ENCODE results near the gene ACTR3C.
A peak's percentile ranks its signal among the peaks of the same experiment; 100 is the strongest.

- no peak; the same call in 1 of the 2 replicates for TF ChIP-seq ZC3H10 (CRISPR knock-in tag; IDR thresholded peaks at IDR 0.05)
- peak; percentile 46; the same call in 1 of the 2 replicates for TF ChIP-seq ZNF70 (CRISPR knock-in tag; IDR thresholded peaks at IDR 0.05)
- peak; percentile 47; the same call in 1 of the 2 replicates for TF ChIP-seq ZFP3 (CRISPR knock-in tag; IDR thresholded peaks at IDR 0.05)
- TF ChIP-seq PATZ1 (CRISPR knock-in tag; IDR thresholded peaks at IDR 0.05; ENCODE audit: borderline replicate concordance) = peak; percentile 28; the same call in 1 of the 2 replicates
- TF ChIP-seq RARB (CRISPR knock-in tag; IDR thresholded peaks at IDR 0.05) = no peak
- TF ChIP-seq SNAI2 (CRISPR knock-in tag; IDR thresholded peaks at IDR 0.05) = no peak
- TF ChIP-seq ZFP30 (CRISPR knock-in tag; IDR thresholded peaks at IDR 0.05) = no peak
- no peak for TF ChIP-seq POU6F1 (CRISPR knock-in tag; IDR thresholded peaks at IDR 0.05; ENCODE audit: borderline replicate concordance, low read depth)
- TF ChIP-seq ISL1 (CRISPR knock-in tag; IDR thresholded peaks at IDR 0.05) = no peak
- TF ChIP-seq, protein P1, sequence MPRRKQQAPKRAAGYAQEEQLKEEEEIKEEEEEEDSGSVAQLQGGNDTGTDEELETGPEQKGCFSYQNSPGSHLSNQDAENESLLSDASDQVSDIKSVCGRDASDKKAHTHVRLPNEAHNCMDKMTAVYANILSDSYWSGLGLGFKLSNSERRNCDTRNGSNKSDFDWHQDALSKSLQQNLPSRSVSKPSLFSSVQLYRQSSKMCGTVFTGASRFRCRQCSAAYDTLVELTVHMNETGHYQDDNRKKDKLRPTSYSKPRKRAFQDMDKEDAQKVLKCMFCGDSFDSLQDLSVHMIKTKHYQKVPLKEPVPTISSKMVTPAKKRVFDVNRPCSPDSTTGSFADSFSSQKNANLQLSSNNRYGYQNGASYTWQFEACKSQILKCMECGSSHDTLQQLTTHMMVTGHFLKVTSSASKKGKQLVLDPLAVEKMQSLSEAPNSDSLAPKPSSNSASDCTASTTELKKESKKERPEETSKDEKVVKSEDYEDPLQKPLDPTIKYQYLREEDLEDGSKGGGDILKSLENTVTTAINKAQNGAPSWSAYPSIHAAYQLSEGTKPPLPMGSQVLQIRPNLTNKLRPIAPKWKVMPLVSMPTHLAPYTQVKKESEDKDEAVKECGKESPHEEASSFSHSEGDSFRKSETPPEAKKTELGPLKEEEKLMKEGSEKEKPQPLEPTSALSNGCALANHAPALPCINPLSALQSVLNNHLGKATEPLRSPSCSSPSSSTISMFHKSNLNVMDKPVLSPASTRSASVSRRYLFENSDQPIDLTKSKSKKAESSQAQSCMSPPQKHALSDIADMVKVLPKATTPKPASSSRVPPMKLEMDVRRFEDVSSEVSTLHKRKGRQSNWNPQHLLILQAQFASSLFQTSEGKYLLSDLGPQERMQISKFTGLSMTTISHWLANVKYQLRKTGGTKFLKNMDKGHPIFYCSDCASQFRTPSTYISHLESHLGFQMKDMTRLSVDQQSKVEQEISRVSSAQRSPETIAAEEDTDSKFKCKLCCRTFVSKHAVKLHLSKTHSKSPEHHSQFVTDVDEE (CRISPR knock-in tag; IDR thresholded peaks at IDR 0.05) = no peak
These were observed 45.8 kb upstream of the ACTR3C start for GRCh38 chr7:150368884-150369747.
